LNCaP clone FGC (cell line): ENCODE measurements around the gene RBFA.

ENCODE experiments used
- DNase-seq: peaks from one replicate; pipeline ENCODE4 v3.0.0-alpha.2; 2011; ENCODE audit warnings: low read depth
- H3K4me3 ChIP-seq: 2 replicates; pipeline ENCODE4 v1.5.1; 2011; ENCODE audit warnings: mild to moderate bottlenecking, low read depth, low read length, control low read depth
- CTCF ChIP-seq: IDR thresholded peaks from 2 replicates; pipeline ENCODE4 v1.5.1; 2012; ENCODE audit warnings: mild to moderate bottlenecking; ENCODE audit not compliant: control insufficient read depth, insufficient read depth; ENCODE audit errors: extremely low read depth

RBFA gene

GRCh38 chr18:80033181-80034067 is 810 bp upstream of the RBFA start:
- no peak for DNase-seq
- peak overlapping the region; percentile 81 for H3K4me3 ChIP-seq
- TF ChIP-seq CTCF = no peak

GRCh38 chr18:80034852-80035406 is 695 bp downstream of the RBFA start:
- DNase-seq = no peak
- peak overlapping the region; percentile 93 for H3K4me3 ChIP-seq
- no peak for TF ChIP-seq CTCF

GRCh38 chr18:80035997-80036396 is 1.8 kb downstream of the RBFA start:
- no peak for TF ChIP-seq CTCF
- H3K4me3 ChIP-seq = peak overlapping the region; percentile 93
- no peak for DNase-seq

GRCh38 chr18:80037300-80037699 is 3.1 kb downstream of the RBFA start:
- DNase-seq = no peak
- H3K4me3 ChIP-seq = no peak overlapping the region
- TF ChIP-seq CTCF = no peak

- TF ChIP-seq CTCF = no peak
- H3K4me3 ChIP-seq = no peak overlapping the region
- no peak for DNase-seq
These were observed 3.8 kb downstream of the RBFA start for GRCh38 chr18:80037869-80038630.

GRCh38 chr18:80040515-80040914 is 6.3 kb downstream of the RBFA start:
- no peak for DNase-seq
- no peak overlapping the region for H3K4me3 ChIP-seq
- no peak for TF ChIP-seq CTCF
